ENCODE measurements around the gene ZNF888. TPM values are rescaled to one million over a fixed set of nuclear protein-coding genes. Genes with fewer than 3 reads are reported as not detected.
A peak's percentile ranks its signal among the peaks of the same experiment; 100 is the strongest.

Gene ZNF888
- total and polyA plus RNA-seq, 9 of the 15 experiments (the other 6 are each of a cell fraction or from before 2014, with no cell fraction given) = 1.6 to 13.3 (median 9.9) TPM

DNA sequence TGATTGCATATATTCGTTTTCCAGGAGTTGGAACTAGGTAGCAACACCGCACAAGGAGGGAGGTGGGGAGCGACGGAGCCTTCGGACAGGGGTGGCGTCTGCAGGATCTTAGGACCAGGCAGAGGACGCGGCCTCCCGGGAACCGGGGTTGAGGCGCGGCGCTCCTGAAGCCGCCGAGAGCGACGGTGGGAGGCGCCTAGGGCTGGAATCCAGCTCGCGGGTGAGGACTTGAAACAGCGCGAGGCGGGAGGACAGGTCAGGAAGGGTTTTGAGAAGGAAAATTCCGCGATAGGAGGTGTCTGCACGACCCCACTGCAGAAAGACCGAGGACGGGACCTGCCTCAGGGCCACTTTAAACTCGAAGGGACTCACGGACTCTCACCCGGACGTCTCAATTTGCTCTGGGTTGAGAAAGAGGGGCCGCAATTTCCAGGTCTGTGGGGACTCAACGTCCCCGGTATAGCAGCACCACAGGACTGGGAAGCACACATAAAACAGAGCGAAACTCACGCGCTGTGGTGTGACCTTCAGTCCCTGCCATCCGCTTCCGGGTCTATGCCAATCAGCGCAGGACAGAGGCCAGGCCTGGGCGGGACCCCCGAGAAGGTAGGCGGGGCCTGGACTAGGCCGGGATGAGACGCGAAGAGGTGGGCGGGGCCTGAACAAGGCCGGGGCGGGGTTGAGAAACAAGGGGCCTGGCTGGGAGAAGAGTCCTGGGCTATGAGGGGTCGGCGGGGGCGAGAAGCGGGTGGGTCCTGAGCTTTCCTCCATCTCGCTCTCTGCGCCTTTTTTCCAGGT lies 25.9 kb downstream of the ZNF888 start, which contains the start of gene ZNF320 (continued):
- TF ChIP-seq, protein P1, sequence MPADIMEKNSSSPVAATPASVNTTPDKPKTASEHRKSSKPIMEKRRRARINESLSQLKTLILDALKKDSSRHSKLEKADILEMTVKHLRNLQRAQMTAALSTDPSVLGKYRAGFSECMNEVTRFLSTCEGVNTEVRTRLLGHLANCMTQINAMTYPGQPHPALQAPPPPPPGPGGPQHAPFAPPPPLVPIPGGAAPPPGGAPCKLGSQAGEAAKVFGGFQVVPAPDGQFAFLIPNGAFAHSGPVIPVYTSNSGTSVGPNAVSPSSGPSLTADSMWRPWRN (IDR thresholded peaks at IDR 0.05; ENCODE audit: low read depth) = no peak
- TF ChIP-seq MTA3 (IDR thresholded peaks at IDR 0.05; ENCODE audit: borderline replicate concordance) = peak; percentile 54; the same call in 1 of the 2 replicates
- TF ChIP-seq XRCC5 (IDR thresholded peaks at IDR 0.05; ENCODE audit: low read depth, low read length) = 0 out of 2 replicates have a peak, but pooled peaks have one; percentile 46
- no peak for TF ChIP-seq TRIM25 (IDR thresholded peaks at IDR 0.05; ENCODE audit: borderline replicate concordance)
- TF ChIP-seq, protein P2, sequence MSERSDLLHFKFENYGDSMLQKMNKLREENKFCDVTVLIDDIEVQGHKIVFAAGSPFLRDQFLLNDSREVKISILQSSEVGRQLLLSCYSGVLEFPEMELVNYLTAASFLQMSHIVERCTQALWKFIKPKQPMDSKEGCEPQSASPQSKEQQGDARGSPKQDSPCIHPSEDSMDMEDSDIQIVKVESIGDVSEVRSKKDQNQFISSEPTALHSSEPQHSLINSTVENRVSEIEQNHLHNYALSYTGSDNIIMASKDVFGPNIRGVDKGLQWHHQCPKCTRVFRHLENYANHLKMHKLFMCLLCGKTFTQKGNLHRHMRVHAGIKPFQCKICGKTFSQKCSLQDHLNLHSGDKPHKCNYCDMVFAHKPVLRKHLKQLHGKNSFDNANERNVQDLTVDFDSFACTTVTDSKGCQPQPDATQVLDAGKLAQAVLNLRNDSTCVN (CRISPR knock-in tag; IDR thresholded peaks at IDR 0.05) = no peak
- TF ChIP-seq, protein P3, sequence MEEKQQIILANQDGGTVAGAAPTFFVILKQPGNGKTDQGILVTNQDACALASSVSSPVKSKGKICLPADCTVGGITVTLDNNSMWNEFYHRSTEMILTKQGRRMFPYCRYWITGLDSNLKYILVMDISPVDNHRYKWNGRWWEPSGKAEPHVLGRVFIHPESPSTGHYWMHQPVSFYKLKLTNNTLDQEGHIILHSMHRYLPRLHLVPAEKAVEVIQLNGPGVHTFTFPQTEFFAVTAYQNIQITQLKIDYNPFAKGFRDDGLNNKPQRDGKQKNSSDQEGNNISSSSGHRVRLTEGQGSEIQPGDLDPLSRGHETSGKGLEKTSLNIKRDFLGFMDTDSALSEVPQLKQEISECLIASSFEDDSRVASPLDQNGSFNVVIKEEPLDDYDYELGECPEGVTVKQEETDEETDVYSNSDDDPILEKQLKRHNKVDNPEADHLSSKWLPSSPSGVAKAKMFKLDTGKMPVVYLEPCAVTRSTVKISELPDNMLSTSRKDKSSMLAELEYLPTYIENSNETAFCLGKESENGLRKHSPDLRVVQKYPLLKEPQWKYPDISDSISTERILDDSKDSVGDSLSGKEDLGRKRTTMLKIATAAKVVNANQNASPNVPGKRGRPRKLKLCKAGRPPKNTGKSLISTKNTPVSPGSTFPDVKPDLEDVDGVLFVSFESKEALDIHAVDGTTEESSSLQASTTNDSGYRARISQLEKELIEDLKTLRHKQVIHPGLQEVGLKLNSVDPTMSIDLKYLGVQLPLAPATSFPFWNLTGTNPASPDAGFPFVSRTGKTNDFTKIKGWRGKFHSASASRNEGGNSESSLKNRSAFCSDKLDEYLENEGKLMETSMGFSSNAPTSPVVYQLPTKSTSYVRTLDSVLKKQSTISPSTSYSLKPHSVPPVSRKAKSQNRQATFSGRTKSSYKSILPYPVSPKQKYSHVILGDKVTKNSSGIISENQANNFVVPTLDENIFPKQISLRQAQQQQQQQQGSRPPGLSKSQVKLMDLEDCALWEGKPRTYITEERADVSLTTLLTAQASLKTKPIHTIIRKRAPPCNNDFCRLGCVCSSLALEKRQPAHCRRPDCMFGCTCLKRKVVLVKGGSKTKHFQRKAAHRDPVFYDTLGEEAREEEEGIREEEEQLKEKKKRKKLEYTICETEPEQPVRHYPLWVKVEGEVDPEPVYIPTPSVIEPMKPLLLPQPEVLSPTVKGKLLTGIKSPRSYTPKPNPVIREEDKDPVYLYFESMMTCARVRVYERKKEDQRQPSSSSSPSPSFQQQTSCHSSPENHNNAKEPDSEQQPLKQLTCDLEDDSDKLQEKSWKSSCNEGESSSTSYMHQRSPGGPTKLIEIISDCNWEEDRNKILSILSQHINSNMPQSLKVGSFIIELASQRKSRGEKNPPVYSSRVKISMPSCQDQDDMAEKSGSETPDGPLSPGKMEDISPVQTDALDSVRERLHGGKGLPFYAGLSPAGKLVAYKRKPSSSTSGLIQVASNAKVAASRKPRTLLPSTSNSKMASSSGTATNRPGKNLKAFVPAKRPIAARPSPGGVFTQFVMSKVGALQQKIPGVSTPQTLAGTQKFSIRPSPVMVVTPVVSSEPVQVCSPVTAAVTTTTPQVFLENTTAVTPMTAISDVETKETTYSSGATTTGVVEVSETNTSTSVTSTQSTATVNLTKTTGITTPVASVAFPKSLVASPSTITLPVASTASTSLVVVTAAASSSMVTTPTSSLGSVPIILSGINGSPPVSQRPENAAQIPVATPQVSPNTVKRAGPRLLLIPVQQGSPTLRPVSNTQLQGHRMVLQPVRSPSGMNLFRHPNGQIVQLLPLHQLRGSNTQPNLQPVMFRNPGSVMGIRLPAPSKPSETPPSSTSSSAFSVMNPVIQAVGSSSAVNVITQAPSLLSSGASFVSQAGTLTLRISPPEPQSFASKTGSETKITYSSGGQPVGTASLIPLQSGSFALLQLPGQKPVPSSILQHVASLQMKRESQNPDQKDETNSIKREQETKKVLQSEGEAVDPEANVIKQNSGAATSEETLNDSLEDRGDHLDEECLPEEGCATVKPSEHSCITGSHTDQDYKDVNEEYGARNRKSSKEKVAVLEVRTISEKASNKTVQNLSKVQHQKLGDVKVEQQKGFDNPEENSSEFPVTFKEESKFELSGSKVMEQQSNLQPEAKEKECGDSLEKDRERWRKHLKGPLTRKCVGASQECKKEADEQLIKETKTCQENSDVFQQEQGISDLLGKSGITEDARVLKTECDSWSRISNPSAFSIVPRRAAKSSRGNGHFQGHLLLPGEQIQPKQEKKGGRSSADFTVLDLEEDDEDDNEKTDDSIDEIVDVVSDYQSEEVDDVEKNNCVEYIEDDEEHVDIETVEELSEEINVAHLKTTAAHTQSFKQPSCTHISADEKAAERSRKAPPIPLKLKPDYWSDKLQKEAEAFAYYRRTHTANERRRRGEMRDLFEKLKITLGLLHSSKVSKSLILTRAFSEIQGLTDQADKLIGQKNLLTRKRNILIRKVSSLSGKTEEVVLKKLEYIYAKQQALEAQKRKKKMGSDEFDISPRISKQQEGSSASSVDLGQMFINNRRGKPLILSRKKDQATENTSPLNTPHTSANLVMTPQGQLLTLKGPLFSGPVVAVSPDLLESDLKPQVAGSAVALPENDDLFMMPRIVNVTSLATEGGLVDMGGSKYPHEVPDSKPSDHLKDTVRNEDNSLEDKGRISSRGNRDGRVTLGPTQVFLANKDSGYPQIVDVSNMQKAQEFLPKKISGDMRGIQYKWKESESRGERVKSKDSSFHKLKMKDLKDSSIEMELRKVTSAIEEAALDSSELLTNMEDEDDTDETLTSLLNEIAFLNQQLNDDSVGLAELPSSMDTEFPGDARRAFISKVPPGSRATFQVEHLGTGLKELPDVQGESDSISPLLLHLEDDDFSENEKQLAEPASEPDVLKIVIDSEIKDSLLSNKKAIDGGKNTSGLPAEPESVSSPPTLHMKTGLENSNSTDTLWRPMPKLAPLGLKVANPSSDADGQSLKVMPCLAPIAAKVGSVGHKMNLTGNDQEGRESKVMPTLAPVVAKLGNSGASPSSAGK (IDR thresholded peaks at IDR 0.05) = peak; percentile 85
- 0 out of 2 replicates have a peak, but pooled peaks have one; percentile 35 for TF ChIP-seq ATF7 (IDR thresholded peaks at IDR 0.05)
- 0 out of 2 replicates have a peak, but pooled peaks have one; percentile 28 for TF ChIP-seq PREB (CRISPR knock-in tag; IDR thresholded peaks at IDR 0.05)
